Activated CD8-positive, alpha-beta T cell treated with anti-CD3 and anti-CD28 coated beads for 36 hours (primary cell): ENCODE data around the gene FDPS. TPM values are rescaled to one million over a fixed set of nuclear protein-coding genes. Genes with fewer than 3 reads are reported as not detected.

Experiments
- ATAC-seq: fragments of 200-7000 bp; cut with Tn5 transposase; one replicate; pipeline ENCODE4 v1.10.0; 2021; ENCODE audit warnings: mild to moderate bottlenecking, moderate library complexity
- CTCF ChIA-PET: fragments of 350-600 bp; sonication (Branson Sonifier 250); formaldehyde crosslinking; loops from one replicate; lab custom pipeline; 2021; ENCODE audit warnings: antibody characterized with exemption; lab: Charles Lee
- POLR2A ChIA-PET: fragments of 350-600 bp; sonication (Branson Sonifier 250); formaldehyde crosslinking; loops from one replicate; lab custom pipeline; 2021; ENCODE audit warnings: antibody characterized with exemption; lab: Charles Lee
- DNase-seq: peaks from one replicate; pipeline ENCODE4 v3.0.0-alpha.2; 2020
- H3K27ac Mint-ChIP-seq: one replicate; pipeline ENCODE4 v1.8.0; 2021; ENCODE audit warnings: mild to moderate bottlenecking, mixed read lengths
- H3K27me3 Mint-ChIP-seq: one replicate; pipeline ENCODE4 v1.8.0; 2021; ENCODE audit warnings: mixed read lengths
- H3K36me3 Mint-ChIP-seq: one replicate; pipeline ENCODE4 v1.8.0; 2021; ENCODE audit warnings: low read depth, mixed read lengths
- H3K4me1 Mint-ChIP-seq: one replicate; pipeline ENCODE4 v1.8.0; 2021; ENCODE audit warnings: low read depth, mixed read lengths
- H3K4me3 Mint-ChIP-seq: one replicate; pipeline ENCODE4 v1.8.0; 2021; ENCODE audit warnings: mild to moderate bottlenecking, moderate library complexity, mixed read lengths
- H3K9me3 Mint-ChIP-seq: one replicate; pipeline ENCODE4 v1.8.0; 2021; ENCODE audit warnings: mixed read lengths
- intact Hi-C: fragments of 100-400 bp; cut with micrococcal nuclease; formaldehyde crosslinking; loops from one replicate; pipeline ENCODE4 v1.10.0; 2022
- total RNA-seq, 2 experiments: library from RNA; stranded (reverse); gene quantifications; one replicate each; pipeline ENCODE4 v1.2.3, GENCODE V29; 2021
- TF ChIP-seq, protein P1 (sequence below): fragments of 200-600 bp; IDR thresholded peaks from one replicate; pipeline ENCODE4 v1.8.0; 2022; ENCODE audit warnings: antibody characterized with exemption, mild to moderate bottlenecking

FDPS gene
- total RNA-seq, 2 experiments from 2014 or later: 293 to 316 TPM

DNA sequence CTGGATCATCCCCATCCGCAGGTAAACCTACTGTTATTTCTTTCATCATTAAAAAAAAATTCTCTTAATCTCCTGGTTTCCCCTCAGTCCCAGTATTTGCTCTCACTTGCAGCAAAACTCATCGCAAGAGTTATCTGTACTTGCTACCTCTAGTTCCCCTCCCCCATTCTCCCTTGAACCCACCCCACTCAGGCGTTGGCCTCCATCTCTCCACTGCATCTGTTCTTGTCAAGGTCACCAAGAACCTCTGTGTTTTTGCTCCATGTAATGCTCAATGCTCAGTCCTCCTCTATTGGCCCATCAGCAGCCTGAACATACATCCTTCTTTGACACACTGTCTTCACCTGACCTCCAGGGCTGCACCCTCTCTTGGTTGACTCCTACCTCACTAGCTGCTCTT is 12.0 kb upstream of the FDPS start:
- H3K4me1 Mint-ChIP-seq: peaks cover 4% of the 10 kb centered on the region
- no peak for ATAC-seq
- no peak overlapping the region for H3K4me3 Mint-ChIP-seq
- no peak for DNase-seq
- peaks cover 30% of the 10 kb centered on the region for H3K27me3 Mint-ChIP-seq
- TF ChIP-seq, protein P1, sequence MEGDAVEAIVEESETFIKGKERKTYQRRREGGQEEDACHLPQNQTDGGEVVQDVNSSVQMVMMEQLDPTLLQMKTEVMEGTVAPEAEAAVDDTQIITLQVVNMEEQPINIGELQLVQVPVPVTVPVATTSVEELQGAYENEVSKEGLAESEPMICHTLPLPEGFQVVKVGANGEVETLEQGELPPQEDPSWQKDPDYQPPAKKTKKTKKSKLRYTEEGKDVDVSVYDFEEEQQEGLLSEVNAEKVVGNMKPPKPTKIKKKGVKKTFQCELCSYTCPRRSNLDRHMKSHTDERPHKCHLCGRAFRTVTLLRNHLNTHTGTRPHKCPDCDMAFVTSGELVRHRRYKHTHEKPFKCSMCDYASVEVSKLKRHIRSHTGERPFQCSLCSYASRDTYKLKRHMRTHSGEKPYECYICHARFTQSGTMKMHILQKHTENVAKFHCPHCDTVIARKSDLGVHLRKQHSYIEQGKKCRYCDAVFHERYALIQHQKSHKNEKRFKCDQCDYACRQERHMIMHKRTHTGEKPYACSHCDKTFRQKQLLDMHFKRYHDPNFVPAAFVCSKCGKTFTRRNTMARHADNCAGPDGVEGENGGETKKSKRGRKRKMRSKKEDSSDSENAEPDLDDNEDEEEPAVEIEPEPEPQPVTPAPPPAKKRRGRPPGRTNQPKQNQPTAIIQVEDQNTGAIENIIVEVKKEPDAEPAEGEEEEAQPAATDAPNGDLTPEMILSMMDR: no peak
- ChIA-PET CTCF (no interaction called here), POLR2A (no interaction called here)
- H3K27ac Mint-ChIP-seq: no peak overlapping the region
- intact Hi-C loops: no loop called here
- no peaks in the 10 kb centered on the region for H3K9me3 Mint-ChIP-seq
- H3K36me3 Mint-ChIP-seq: no peaks in the 10 kb centered on the region

DNA sequence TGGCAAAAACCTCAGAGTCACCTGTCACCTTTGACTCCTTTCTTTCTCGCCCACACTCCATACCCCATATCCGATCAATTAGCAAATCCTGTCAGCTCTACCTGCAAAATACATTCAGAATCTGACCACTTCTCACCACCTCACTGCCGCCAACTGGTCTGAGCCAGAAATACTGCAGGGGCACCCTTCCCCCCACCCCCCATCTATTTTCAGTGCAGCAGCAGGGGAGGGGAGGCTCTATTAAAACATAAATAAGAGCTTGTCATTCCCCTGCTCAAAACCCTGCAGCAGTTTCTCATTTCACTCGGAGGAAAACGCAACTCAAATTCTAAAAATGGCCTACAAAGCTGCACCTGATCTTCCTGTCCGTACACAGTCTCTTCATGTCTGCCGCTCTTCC is 11.3 kb upstream of the FDPS start:
- ChIA-PET POLR2A (no interaction called here), CTCF (no interaction called here)
- H3K27ac Mint-ChIP-seq: no peak overlapping the region
- no peak for ATAC-seq
- H3K4me3 Mint-ChIP-seq: no peak overlapping the region
- peaks cover 4% of the 10 kb centered on the region for H3K4me1 Mint-ChIP-seq
- no peaks in the 10 kb centered on the region for H3K9me3 Mint-ChIP-seq
- DNase-seq: no peak
- TF ChIP-seq, protein P1: no peak
- intact Hi-C loops: no loop called here
- peaks cover 30% of the 10 kb centered on the region for H3K27me3 Mint-ChIP-seq
- no peaks in the 10 kb centered on the region for H3K36me3 Mint-ChIP-seq

DNA sequence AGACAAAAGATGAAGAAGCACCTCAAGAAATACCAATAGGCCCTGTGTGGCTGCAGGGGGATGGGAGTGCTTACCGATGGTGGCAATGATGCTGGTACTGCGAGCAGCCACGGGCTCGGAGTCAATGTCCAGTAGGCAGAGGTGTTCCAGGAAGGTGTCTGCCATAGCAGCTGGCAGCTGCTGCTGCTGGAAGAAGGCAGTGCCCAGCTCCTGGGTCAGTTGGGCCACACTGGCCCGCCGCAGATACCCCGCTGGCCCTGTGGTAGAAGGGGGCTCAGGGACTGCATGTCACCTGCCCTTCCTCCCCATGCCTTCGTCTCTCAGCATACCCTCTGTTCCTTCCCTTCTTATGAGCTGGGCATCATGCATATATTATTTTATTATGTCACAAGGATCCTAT is 8.6 kb upstream of the FDPS start:
- POLR2A ChIA-PET: no interaction called here
- H3K4me1 Mint-ChIP-seq: no peaks in the 10 kb centered on the region

DNA sequence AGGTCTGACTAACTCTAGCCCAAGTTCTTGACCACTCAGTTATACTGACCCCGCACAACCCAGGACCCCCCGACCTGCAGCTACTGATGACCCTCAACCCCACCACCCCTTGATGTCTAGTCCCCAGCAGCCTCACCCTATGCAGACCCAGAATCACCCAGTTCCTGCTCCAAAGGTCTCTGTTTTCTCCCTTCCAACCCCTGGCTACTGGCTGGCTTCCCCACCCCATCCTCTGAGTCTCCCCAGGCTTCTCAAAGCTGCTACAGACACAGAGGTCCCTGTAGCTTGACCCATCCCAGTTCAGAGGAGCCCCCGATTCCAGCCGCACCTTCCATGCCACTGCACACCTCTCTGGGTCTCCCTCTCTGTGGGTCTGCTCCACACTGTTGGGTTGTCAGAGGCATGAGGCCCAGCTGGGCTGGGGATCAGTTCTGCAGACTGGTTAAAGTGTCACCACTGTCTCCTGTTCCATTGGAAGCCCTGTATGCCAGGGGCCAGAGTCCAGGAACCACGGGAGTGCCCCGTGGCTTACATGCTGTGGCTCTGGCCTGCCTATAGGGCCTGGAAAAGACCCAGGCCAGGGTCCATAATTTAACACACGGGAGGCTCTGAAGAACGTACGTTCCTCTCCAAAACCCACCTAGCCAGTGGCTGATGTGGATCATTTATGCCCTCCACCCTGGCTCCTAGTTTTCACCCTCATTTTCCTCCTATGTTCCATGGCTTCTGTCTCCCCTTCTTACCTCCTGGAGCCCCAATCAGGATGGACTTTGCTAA is 7.9 kb upstream of the FDPS start:
- peaks cover 17% of the 10 kb centered on the region for H3K27me3 Mint-ChIP-seq
- POLR2A ChIA-PET: no interaction called here
- no peaks in the 10 kb centered on the region for H3K36me3 Mint-ChIP-seq
- DNase-seq: no peak
- no peaks in the 10 kb centered on the region for H3K4me1 Mint-ChIP-seq
- TF ChIP-seq, protein P1: no peak
- CTCF ChIA-PET: interaction anchor here (1.3 to 1.4 kb wide), 2 partner anchors 7 to 50 kb away, joined by 3 to 5 read pairs; no protein-coding TSS in a partner anchor
- ATAC-seq: no peak
- H3K27ac Mint-ChIP-seq: no peak overlapping the region
- no peak overlapping the region for H3K4me3 Mint-ChIP-seq
- no peaks in the 10 kb centered on the region for H3K9me3 Mint-ChIP-seq
- intact Hi-C loops: no loop called here

More for the DNA sequence above, 8.6 kb upstream of the FDPS start:
- no peak overlapping the region for H3K4me3 Mint-ChIP-seq
- intact Hi-C loops: no loop called here
- no peak for DNase-seq
- TF ChIP-seq, protein P1: no peak
- no peak overlapping the region for H3K27ac Mint-ChIP-seq
- H3K9me3 Mint-ChIP-seq: no peaks in the 10 kb centered on the region
- CTCF ChIA-PET: interaction anchor here (1.3 to 1.4 kb wide), 2 partner anchors 8 to 49 kb away, joined by 3 to 5 read pairs; no protein-coding TSS in a partner anchor
- H3K36me3 Mint-ChIP-seq: no peaks in the 10 kb centered on the region
- H3K27me3 Mint-ChIP-seq: peaks cover 21% of the 10 kb centered on the region
- no peak for ATAC-seq

DNA sequence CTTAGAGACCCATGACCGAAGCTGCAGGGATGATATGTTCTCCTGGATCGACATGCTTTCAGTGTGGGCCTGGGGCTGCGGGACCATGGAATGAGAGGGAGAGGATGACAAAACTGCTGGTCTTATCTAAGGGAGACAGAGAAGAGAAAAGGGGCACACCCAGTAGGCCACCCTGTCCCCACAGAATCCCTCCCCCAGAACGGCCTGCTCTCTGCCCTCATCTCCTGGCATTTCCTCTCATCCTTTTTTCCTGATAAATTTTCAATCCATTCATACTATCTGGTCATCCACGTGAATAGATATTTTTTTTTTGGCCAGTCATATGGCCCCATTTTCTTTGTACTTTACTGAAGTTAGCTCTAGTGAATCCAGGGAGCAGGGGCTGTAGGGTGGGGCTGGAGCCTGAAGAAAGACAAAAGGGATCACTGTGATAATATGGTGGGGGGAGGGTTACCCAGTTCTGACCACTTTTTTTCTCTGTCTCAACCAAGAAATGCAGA is 7.3 kb upstream of the FDPS start, which contains the start of gene PKLR:
Gene PKLR (minus strand): TSS at position 97 of the 500 bp plus-strand sequence. CDS start 43 bp downstream, at position 54.
- Mint-ChIP-seq H3K27ac (no peak within 1 kb of the TSS), H3K4me3 (no peak within 1 kb of the TSS), H3K27me3 (peaks cover 14% of the 10 kb centered on the region), H3K4me1 (no peaks in the 10 kb centered on the region), H3K9me3 (no peaks in the 10 kb centered on the region), H3K36me3 (no peaks in the 10 kb centered on the region)
- CTCF ChIA-PET: no interaction called here
- POLR2A ChIA-PET: no interaction called here
- intact Hi-C loops: no loop called here
- TF ChIP-seq, protein P1: no peak
- no peak for ATAC-seq
- no peak for DNase-seq
